ENCODE data around the gene MSMP.
A peak's percentile ranks its signal among the peaks of the same experiment; 100 is the strongest.

The MSMP gene

DNA sequence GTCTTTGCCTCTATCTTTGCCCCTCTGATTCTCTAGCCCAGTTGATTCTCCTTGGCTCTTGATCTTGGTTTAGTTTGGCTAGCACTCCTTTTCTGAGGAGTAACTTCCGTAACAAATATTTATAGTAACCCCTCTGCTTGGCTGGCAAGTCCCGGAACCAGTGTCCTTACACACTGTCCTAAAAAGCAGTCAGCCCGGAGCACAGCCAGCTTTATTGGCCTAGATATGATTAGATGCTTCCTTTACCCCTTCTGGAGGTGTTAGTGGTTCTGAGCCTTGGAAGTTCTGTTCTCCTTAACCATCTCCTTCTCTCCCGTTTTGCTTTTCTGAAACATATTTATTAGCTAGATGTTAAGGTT lies 17.0 kb upstream of the MSMP start:
- DNase-seq: no peak

DNA sequence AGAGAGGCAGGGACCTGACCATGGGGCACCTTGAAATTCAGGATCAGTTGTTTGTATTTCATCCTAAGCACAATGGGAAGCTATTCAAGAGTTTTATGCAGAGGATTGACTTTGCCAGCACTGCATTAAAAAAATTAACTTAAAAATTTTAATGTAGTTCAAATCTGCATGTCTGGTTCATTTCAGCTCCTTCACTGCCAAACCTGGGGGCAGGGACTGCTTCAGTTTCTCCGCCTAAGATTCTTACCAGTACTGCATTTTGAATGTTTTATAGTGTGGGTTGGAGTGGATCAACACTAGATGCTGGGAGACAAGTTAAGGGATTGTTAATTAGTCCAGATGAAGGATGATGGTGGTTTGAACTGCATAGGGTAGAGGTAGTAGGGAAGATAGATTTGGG lies 15.7 kb upstream of the MSMP start:
- DNase-seq: no peak

DNA sequence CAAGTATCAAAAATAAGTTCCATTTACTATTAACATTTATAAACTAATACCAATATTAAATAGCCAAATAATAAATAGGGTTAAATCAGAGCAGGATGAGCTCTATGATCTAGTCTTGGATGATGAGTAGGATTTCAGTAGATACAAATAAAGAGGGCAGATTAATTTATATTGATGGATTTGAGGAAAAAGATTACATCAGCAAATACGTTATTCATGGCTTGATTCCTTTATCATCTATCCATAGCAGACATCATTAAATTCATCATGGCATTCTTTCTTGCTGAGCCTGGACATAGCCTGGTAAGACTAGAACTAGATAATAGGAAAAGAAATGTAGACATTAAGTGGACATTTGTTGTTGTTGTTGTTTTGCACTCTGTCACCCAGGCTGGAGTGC lies 13.4 kb upstream of the MSMP start:
- no peak for DNase-seq

DNA sequence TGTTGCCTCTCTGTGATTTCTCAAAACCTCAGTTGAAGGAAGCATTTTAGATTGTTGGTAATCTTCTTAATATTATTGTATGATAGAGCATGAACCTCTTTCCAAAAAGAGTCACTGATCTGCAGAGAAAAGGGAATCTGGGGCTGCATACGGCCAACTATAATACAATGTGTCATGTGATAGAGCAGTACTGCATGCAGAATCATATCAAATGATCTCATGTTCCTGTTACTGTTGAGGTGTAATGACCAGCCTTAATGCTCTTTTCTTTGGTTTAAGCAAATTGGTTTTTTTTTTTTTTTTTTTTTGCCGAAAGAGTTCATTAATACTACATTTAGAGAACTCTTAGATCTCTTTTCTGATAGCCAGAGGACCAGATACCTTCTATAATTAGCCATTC lies 12.9 kb upstream of the MSMP start:
- no peak for DNase-seq

DNA sequence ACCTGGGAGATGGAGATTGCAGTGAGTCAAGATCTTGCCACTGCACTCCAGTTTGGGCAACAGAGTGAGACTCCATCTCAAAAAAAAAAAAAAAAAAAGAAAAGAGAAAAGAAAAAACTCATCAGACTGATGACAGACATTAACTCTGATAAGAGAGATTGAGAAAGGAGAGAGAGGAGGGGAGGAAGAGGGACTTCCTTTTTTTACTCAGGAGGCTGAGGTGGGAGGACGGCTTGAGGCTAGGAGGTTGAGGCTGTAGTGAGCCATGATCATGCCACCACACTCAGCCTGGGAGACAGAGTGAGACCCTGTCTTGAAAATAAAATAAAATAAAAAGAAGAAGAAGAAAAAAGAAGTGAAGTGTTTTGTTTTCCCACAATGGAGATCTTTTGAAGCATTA lies 9.7 kb upstream of the MSMP start:
- no peak for DNase-seq

DNA sequence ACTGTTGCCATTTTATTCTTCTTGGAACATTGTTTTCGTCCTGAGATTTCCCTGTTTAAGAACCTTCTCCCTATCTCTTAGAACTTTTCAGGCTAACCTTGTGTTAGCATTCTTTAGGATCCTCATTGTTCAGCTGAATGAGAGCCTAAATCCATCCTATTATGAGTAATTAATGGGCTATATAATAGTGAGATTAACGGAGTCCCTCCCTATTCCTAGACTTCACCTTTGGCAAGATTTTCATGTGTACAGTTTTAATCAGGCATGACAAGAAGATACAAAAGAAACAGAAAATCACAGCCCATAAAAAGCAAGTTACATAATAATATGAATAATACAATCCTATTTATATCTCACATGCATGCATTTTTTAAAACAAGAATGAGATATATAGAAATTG lies 9.1 kb upstream of the MSMP start:
- DNase-seq: no peak

DNA sequence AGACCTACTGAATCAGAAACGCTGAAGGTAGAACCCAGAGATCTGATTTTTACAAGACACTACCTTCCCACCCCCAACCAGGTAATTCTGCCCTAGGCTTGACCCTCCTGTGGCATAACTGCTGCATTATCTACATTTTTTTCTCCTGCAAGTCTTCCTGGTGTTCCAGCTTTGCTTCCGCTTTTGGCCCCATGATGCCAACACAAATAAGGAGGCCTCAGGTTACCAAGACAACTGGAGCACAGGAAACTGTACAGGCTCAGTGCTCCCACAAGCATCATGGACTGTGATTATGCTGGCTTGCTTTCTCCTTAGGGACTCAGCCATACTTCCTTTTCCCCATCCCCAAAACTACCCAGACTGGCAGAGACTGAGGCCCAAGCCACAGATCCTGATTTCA lies 6.6 kb upstream of the MSMP start:
- no peak for DNase-seq

DNA sequence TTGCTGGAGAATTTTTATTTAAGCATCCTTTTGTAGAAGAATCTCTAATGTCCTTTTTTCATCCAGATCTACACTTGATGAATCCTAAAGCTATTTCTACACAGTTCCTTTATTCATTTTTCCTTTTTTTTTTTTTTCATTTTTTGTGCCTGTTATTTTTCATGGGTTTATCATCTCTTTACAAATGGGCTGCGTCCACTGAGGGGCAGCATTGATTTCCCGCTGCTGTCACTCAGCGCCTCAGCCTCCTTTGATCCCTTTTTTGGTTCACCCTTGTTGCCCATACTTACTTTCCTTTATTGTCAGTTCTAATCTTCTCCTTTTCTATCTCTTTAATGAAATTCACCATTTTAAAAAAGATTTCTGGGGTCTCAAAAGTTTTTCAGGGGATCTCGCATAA lies 5.7 kb upstream of the MSMP start:
- DNase-seq: no peak

DNA sequence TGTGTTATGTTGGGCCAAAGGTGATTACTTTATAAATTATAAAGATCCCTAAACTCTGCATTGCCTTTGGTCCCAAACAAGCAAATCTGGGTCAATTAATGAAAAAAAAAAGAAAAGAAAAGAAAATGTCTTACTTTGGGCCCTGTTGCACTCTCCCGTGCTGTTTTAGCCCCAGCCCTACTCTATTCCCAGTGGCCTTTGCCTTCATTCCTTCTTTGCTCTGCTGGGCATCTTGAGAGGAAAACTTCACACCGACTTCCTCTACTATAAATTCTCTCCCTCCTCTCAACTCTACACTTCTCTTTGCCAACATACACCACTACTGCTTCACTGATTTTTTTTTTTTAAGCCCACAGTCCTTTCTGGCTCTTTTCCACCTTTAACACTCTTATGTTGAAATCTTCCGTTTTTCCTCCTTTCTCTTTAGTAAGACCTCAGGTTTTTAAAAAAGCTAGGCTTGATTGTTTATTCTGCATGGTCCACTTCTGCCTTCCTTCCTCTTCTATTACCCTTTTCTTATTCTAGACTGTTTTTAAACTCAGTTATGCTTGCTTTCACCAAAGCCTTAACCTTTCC lies 4.5 kb upstream of the MSMP start:
- no peak for DNase-seq

DNA sequence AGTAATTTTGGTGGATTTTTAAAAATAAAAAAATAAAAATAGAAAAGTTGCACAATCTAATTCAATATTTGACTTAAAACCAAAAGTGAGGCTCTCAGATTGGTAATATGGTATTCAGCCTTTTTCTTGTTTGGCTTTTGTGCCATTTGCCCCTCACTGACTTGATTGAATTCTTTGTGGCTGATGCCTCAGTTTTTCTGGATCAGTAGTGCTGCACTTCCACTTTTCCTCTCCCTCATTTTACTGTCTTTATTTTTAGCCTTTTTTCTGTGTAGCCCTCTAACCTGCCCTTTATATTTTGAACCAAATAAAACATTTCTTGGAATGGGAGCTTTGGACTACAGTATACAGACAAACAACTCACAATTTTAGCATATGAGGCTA lies 3.8 kb upstream of the MSMP start:
- no peak for DNase-seq

DNA sequence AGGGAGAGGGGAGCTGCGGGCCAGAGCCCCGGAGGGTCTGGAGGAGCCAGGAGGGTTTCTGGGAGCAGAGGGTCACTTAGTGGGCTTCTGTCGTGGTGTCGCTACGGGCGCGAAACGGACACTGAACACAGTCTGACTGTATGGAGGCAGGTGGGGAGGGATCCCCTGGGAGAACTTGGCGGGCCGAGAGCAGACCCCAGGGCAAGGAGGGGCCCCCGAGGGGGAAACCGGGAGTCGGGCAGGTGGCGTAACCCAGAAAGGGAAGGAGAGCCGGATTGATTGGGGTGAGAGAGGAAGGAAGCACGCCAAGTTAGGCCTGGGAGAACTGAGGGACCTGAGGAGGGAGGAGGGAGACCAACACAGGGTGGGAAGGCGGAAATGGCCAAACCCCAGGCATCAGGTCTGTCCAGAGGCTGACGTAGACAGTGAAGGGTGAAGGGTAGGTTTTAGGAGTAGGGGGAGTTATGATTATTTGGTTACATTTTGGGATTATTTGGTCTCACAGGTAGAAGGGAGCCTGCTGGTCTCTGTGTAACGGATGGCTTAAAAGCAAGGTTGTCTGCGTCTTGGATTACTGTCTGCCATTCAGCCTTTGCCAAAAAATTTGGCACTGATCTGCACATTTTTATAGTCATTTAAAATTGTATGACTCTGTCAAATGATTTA lies 3.3 kb upstream of the MSMP start:
- DNase-seq: peak in 1 of 2 donors; percentile 13

DNA sequence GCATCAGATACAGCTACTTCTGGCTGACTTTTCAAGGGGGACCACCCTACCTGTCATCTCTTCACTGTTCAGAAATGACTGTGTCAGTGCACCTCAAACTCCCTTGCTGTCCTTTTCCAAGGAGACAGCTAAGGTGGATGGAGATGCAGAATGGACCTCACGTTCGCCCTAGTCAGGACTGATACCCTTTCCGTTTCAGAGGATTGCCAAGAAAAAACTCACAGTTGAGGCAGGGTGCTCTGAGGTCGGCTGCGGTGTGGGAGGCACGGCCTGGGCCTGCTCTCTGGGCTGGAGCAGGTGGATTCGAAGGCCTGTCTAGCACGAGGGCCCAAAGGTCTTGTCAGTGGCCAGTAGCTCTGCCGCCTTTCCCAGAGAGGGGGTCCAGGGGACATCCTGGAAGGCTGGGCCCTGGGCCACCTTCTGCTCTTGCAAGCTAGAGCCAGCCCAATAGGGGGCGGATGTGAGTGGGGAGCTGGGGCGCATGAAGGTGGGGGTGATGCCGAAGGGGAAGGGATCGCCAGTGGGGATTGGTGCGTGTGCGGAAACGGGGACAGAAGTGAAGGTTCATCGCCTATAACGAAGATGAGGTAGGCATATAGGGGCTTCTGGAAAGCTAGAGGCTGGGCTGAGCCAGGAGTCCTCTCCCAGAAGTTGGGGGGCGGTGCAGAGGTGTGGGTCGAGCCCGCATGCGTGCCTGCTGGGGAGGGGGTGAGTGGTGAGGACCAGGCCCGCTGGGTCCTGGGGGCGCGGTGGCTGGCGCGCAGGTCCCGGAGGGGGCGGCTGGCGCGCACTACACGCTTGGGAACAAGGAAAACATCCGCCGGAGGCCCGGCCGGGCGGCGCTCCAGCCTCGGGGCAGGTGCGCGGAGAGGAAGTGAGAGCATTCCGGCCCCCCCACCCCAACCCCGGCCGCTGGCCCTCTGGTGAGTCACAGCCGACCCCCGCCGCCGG lies 2.5 kb upstream of the MSMP start:
- peak; percentile 68 to 81 for DNase-seq

DNA sequence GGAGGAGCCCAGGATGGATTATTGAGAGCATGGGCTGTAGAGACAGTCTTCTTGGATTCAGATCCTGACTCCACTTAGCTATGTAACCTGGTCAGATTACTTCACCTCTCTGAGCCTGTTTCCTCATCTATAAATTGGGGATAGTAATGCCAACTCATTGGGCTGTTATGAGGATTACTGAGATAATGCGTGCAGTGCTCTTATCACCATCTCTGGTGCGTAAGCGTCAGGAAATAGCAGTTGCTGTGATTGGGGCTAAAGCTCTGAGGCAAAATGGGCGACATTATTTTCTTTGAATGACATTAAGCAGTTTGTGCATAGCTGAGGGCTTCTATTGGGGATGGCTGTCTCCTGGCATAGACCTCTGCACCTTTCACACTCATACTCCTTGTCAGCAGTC lies 995 bp upstream of the MSMP start:
- DNase-seq: no peak

DNA sequence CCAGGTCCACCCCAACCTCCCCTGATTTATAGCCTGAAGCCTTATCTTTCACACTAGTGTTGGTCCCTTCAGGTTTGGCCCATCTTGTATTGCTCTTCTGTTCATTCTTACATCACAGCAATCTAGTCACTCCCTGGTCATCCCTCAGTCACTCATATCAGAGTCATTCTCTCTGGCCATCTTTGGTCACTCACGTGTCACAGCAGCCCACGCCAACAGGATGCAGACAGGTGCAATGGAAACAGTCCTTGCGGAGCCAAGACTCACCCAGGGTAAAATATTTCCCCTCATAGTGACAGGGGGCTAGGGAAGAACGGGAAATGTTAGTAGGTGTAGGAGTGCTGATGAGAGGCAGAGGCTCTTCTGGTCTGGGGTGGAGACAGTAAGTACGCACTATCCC lies 610 bp downstream of the MSMP start:
- DNase-seq: no peak

DNA sequence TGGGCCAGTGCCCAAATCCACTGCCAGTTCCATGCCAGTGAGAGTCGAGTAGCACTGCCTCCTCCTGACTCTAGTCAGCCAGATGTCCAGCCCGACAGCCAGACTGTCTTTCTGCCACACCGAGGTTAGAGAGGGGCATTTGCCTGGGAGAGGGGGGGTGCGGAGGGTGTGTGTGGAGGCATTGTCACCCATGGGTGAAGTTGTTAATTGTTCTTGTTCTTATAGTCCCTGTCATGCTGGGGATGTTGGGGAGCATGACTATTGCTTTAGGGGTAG lies 3.9 kb downstream of the MSMP start:
- no peak for DNase-seq

DNA sequence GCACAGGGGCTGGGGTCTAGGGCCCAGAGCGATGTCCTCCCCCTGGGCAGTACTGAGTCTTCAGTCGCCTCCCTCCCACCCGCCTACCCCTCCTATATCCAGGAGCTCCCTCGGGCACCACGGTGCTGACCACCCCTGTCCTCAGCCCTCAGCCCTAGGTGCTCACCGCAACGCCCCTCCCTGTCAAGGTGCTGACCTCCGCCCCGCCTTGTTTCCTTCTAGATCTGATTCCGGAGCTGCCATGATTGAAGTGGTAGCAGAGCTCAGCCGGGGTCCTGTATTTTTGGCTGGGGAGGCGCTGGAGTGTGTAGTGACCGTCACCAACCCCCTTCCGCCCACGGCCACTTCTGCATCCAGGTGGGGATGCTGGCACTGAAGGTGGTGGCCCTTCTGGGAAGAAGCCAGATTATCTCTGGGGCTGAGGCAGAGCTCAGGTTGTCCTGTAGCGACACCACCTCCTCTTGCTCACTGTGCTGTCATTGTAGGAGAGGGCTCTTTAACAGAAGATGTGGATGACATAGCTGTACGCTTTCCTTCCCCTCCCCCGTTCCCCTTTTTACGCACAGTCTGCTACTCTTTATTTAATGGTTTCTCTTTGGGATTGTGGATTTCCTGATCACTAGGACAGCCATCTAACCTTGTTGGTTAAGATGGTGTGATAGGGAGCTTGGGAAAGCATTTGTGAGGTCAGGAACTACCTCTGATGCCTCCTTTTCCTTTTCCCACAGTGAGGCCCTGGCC lies 4.4 kb downstream of the MSMP start:
- peak in 1 of 2 donors; percentile 61 for DNase-seq

DNA sequence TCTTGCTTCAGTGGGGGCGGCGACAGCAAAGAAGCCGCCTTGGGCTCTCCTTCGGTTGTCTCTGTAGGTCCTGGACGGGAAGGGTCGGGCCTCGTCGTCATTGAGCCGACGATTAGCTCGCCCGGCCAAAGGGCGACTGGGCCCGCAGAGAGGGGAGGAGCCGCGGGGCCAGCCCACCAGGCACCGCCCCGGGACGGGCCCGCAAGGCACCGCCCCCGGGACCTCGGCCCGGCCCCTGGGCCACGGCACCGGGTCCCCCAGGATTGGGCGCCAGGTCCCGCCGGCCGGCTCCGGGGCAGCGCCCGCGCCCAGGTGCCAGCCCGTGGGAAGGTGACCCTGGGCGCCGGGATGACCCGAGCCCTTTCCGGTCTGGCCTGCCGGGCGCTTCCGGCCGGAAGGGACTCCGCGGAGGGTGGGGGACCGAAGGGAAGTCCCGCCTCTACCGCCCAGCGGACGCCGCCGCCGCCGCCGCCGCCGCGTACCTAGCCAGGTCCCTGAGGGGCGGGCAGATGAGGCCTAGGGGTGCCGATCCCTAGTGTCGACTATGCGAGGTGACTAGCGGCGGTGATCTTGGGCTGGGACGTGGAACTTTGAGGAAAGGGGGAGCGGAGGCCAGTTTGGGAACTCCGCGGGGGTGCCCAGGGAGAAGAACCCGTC lies 5.1 kb downstream of the MSMP start, which contains the start of the genes GBA2 and RGP1:
TSS of gene GBA2 (minus strand) at position 371 of the 657 bp plus-strand sequence. CDS start 524 bp downstream, outside the sequence.
TSS of gene RGP1 (plus strand) at position 430 of the 657 bp plus-strand sequence. CDS start 469 bp downstream, outside the sequence.
- peak; percentile 59 to 76 for DNase-seq

DNA sequence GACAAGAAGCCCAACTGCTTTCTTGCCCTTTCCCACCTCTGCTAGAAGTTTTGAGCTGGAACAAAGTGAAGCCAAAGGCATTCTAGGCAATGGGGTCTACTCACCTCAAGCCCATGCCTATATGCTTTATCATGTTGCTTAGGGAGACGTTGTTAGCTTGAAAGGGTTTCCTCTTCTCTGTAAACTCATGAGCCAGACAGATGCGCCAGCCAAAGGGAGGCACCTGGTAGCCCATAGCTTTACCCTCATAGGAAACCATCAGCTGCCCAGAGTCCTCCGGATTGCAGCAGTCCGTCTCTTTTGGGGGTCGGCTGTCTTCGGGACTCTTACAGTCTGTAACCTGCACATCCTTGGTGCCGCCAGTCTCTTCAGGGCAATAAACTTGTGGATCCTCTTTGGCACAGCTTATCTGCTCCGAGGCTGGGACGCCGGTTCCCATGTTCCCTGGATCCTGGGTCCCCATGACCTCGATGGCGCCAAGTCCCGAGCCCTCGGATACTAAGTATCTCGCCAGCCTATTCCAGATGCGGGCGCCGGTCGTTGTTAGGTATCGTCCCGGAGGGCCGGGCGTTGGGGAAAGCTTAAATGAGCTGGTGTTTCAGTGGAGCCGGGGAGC lies 5.7 kb downstream of the MSMP start:
- DNase-seq: peak in 1 of 2 donors; percentile 8

DNA sequence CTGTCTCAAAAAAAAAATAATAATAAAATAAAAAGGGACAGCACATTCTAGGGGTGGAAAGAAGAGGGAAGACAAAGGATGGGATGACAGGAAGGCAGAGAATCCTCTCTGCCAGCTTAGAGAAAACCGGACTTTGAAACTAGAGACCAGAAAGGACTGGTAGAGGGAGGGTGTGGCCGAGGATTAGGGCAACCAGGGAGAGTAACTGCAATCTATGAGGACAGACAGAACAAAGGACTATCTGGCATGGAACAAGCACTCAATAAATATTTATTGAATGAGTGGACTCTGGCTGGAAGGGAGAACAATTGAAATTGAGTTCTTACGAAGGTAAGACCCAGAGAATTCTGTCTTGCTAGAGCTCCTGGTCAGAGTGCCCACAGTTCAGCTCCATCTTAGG lies 7.5 kb downstream of the MSMP start:
- DNase-seq: no peak

DNA sequence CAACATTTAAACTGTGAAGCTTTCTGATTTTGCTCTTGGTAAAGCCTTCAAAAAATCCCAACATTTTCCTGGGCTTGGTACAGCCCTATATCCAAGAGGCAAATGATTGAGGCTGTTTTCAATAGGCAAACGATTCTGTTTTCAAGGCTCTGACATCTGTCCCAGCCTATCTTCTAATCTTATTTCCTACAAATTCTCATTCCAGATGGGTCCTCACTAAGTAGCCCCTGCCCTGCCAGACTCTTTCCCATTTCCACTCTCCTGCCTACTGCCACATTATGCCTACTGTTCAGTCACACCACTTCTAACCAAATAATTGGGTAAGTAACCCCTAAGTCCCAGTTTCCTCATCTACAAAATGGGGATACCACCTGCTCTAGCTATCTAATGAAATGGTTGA lies 8.5 kb downstream of the MSMP start:
- no peak for DNase-seq

DNA sequence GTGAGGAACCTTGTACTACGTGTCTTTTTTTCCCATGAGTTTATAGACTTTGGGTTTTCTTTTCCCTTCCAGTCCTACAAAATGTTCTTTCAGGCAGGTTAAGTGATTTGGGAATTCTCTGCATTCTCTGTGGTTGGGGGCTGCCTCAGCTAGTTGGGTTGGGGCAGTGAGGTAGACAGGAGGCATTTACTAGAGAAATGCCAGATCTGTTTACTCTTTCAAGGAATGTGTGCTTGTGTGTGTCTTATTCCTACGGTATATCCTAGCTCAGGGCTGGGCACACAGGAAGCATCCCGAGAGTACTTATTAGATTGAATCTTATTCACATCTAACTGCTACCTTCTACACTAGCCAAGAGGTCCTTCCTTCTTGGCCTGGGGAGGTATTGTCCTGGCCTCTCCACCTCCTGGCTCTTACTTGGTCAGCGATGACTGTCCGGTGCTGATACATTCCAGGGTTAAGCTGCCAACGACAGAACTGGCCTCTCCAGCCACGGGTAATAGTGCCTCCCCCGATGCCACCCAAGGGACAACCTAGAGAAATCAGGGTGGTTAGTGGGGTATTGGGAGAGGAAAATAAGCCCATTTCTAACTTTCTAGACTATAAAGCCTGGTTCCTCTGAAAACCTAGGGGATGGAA lies 10.1 kb downstream of the MSMP start:
- no peak for DNase-seq

DNA sequence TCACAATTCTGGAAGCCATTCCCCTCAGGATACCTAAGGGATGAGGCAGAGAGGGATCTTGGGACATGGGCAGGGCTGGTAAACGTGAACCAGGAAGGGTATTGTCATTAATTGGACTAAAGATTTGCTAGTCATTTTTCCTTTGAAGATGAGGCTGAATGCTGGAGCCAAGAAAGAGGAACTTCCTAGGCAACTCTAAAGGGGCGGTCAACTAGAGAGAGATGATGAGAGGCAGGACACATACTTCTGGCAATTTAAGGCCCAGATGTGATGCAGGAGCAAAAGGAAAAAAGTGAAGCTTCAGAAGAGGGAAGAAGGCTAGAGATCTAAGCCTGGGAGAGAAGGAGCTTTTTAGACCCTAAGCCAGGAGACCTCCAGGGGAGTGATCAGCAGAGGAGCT lies 10.6 kb downstream of the MSMP start:
- no peak for DNase-seq
